ENCODE measurements around the gene JOSD2.

Gene JOSD2

DNA sequence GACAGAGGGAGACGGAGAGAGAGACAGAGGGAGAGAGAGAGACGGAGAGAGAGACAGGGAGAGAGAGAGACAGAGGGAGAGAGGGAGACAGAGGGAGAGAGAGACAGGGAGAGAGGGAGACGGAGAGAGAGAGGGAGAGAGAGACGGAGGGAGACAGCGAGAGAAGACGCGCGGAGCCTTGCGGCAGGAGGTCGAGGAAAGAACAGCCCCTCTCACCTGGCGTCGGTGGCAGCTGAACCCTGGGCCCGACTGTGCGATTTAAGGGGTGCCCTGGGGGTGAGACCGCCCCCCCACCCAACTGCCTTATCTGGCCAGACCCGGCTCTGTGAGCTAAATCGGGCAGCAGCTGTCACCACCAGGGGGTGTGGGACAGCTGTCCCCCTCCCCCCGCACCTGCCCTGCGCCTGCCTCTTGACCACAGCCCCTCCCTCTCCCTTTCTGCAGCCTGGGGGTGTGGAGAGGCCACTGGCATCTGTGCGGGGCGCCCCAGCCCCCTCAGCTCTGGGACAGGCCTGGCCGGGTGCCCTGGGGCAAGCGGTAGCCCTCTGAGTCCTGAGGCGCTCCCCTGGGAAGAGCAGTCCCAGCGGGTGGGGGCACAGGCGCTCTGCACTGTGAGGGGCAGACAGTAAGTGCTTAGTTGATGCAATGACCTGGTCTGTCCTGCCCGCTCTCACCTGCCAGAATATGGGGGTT is 10.8 kb downstream of the JOSD2 start:
- TF ChIP-seq CTCF (IDR thresholded peaks at IDR 0.05), result no peak
- TF ChIP-seq ZFX (IDR thresholded peaks at IDR 0.05; ENCODE audit: borderline replicate concordance), result no peak
- H3K27ac ChIP-seq, result no peak overlapping the region

- H3K27ac ChIP-seq, result no peak overlapping the region
- TF ChIP-seq CTCF (IDR thresholded peaks at IDR 0.05), result no peak
- TF ChIP-seq ZFX (IDR thresholded peaks at IDR 0.05; ENCODE audit: borderline replicate concordance), result no peak
Observed at GRCh38 chr19:50498219-50499056, 12.6 kb downstream of the JOSD2 start.

DNA sequence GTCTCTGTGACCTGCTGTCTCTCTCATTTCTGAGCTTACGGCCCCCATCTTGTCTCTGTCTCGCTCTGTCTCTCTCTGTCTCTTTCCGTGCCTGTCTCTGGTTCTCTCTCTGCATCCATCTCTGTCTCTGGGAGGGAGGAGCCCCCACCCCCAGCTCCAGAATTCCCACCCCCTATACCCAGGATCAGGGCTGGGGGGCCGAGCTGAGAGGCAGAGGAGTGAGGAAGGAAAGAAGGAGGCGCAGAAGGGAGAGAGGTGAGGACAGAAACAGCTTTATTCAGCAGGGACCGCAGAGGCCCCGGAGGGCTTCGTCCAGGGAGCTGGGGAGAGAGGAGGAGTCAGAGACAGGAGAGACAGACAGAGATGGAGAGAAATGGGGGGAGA is 14.0 kb downstream of the JOSD2 start:
- H3K27ac ChIP-seq, result no peak overlapping the region
- TF ChIP-seq CTCF (IDR thresholded peaks at IDR 0.05) (no peak), ZFX (IDR thresholded peaks at IDR 0.05; ENCODE audit: borderline replicate concordance) (no peak)

- TF ChIP-seq ZFX (IDR thresholded peaks at IDR 0.05; ENCODE audit: borderline replicate concordance) (no peak), CTCF (IDR thresholded peaks at IDR 0.05) (no peak)
Observed at GRCh38 chr19:50496189-50497021, 14.6 kb downstream of the JOSD2 start.

GRCh38 chr19:50495020-50495531 is 15.9 kb downstream of the JOSD2 start:
- no peak overlapping the region for H3K27ac ChIP-seq
- no peak for TF ChIP-seq ZFX (IDR thresholded peaks at IDR 0.05; ENCODE audit: borderline replicate concordance)
- TF ChIP-seq CTCF (IDR thresholded peaks at IDR 0.05), result no peak

More at GRCh38 chr19:50496189-50497021, 14.6 kb downstream of the JOSD2 start:
- no peak overlapping the region for H3K27ac ChIP-seq

DNA sequence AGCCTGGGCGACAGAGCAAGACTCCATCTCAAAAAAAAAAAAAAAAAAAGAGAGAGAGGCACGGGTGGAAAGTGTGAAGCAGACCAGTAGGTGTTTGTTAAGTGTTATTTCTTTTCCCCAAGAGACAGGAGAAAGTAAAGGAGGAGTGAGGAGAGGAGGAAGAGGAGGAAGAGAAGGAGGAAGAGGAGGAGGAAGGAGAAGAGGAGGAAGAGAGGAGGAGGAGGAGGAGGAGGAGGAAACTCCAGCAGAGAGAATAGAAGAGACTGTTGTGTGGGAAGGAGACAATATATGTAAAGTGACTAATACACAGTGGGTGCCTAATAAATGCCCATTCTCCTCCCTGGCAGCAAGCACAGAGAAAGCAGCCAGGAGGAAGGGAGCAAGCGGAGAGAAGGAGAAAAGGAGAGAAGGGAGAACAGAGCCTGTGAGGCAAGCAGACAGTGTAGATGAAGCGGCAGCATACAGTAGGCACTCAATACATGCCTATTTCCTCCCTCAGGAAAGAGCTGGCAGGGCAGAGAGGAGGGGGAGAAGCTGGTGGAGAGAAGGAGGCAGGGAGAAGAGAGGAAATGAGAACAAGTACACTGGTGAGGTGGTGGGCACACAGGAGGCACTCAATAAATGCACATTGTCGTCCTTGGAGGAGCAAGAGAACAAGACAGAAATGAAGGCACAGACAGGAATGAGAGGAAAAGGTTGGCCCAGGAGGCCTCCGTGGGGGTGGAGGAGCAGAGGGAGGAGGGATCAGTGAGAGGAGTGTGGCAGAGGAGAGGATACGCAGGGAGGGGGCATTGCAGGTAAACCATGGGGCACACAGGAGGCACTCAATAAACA is 16.6 kb downstream of the JOSD2 start:
- no peak for TF ChIP-seq CTCF (IDR thresholded peaks at IDR 0.05)

More for the DNA sequence above, 16.6 kb downstream of the JOSD2 start:
- no peak overlapping the region for H3K27ac ChIP-seq

Measured in 22Rv1 (cell line).